DMS153 treated with DMSO at 0.1 percent for 48 hours (cell line): Measurements from ENCODE around the gene WWC2.

ENCODE experiments used
- DNase-seq: peaks from one replicate; lab custom pipeline; 2025; ENCODE audit not compliant: unreplicated experiment; lab: John Stamatoyannopoulos, UW

The WWC2 gene

GRCh38 chr4:183098723-183099536, at the start of gene WWC2:
Gene WWC2, plus strand, starts transcription at chr4:183099257. Its CDS starts 235 bp downstream, at chr4:183099492.
- no peak for DNase-seq

- no peak for DNase-seq
Measured at GRCh38 chr4:183053681-183054080, 45.4 kb upstream of the WWC2 start.

- no peak for DNase-seq
Measured at GRCh38 chr4:183057255-183057654, 41.8 kb upstream of the WWC2 start.

GRCh38 chr4:183059797-183060196, 39.3 kb upstream of the WWC2 start:
- no peak for DNase-seq

GRCh38 chr4:183068502-183068901, 30.6 kb upstream of the WWC2 start:
- DNase-seq = no peak

GRCh38 chr4:183071222-183071621, 27.8 kb upstream of the WWC2 start:
- DNase-seq = no peak

GRCh38 chr4:183072176-183072575, 26.9 kb upstream of the WWC2 start:
- no peak for DNase-seq

GRCh38 chr4:183073838-183074145, 25.3 kb upstream of the WWC2 start:
- no peak for DNase-seq

GRCh38 chr4:183074288-183074990, 24.6 kb upstream of the WWC2 start:
- no peak for DNase-seq

- DNase-seq = no peak
Measured at GRCh38 chr4:183078634-183079033, 20.4 kb upstream of the WWC2 start.

GRCh38 chr4:183080372-183081115, 18.5 kb upstream of the WWC2 start:
- no peak for DNase-seq

- DNase-seq = no peak
Measured at GRCh38 chr4:183081116-183081469, 18.0 kb upstream of the WWC2 start.

GRCh38 chr4:183082053-183082452, 17.0 kb upstream of the WWC2 start:
- no peak for DNase-seq

GRCh38 chr4:183094393-183095198, 4.5 kb upstream of the WWC2 start:
- no peak for DNase-seq

- DNase-seq = no peak
Measured at GRCh38 chr4:183095199-183095512, 3.9 kb upstream of the WWC2 start.

GRCh38 chr4:183096276-183096965, 2.6 kb upstream of the WWC2 start:
- no peak for DNase-seq

- no peak for DNase-seq
Measured at GRCh38 chr4:183097231-183098018, 1.6 kb upstream of the WWC2 start.

- DNase-seq = no peak
Measured at GRCh38 chr4:183098019-183098722, 886 bp upstream of the WWC2 start.

GRCh38 chr4:183099537-183100297, 660 bp downstream of the WWC2 start:
- no peak for DNase-seq
